ENCODE results near the gene SMPD4.
A peak's percentile ranks its signal among the peaks of the same experiment; 100 is the strongest.
"Not testable (repeated sequence)": the region's sequence is repeated elsewhere in the genome, so short reads cannot be mapped to it uniquely, and the experiment has no call there.

SMPD4 gene

GRCh38 chr2:130157825-130158514 lies 23.4 kb downstream of the SMPD4 start:
- Histone ChIP-seq H3K27ac (ENCODE audit: low read depth, low read length, poor library complexity, severe bottlenecking) (peak overlapping the region; percentile 90), H3K4me2 (ENCODE audit: low read length) (0 out of 2 replicates have a peak overlapping the region, but pooled peaks have one; percentile 5), H3K36me3 (ENCODE audit: insufficient read depth, low read length) (peaks cover 37% of the 10 kb centered on the region), H3K4me1 (ENCODE audit: insufficient read depth, low read length, severe bottlenecking) (peaks cover 21% of the 10 kb centered on the region)
- not testable (repeated sequence) for H3F3A ChIP-seq (ENCODE audit: insufficient read depth, low read length); H3K9ac ChIP-seq (ENCODE audit: low read length); H3K27me3 ChIP-seq (ENCODE audit: insufficient read depth, low read length); H3K4me3 ChIP-seq (ENCODE audit: low read depth, low read length, poor library complexity, severe bottlenecking); H3K79me2 ChIP-seq (ENCODE audit: insufficient read depth, low read length); H4K20me1 ChIP-seq (ENCODE audit: insufficient read depth, low read length); H3K9me3 ChIP-seq (ENCODE audit: low read length); H2AFZ ChIP-seq (ENCODE audit: low read length); H3K9me2 ChIP-seq (ENCODE audit: low read depth, low read length)
- TF ChIP-seq CTCF (IDR thresholded peaks at IDR 0.05; ENCODE audit: low read length), result peak; percentile 12; the same call in 1 of the 2 replicates

GRCh38 chr2:130157354-130157753 lies 24.0 kb downstream of the SMPD4 start:
- H3K9me3 ChIP-seq (ENCODE audit: low read length); H3K27me3 ChIP-seq (ENCODE audit: insufficient read depth, low read length); H4K20me1 ChIP-seq (ENCODE audit: insufficient read depth, low read length); H2AFZ ChIP-seq (ENCODE audit: low read length); H3F3A ChIP-seq (ENCODE audit: insufficient read depth, low read length); H3K79me2 ChIP-seq (ENCODE audit: insufficient read depth, low read length); H3K9ac ChIP-seq (ENCODE audit: low read length); H3K4me2 ChIP-seq (ENCODE audit: low read length); H3K9me2 ChIP-seq (ENCODE audit: low read depth, low read length); H3K4me3 ChIP-seq (ENCODE audit: low read depth, low read length, poor library complexity, severe bottlenecking): not testable (repeated sequence)
- Histone ChIP-seq H3K36me3 (ENCODE audit: insufficient read depth, low read length) (peaks cover 36% of the 10 kb centered on the region), H3K4me1 (ENCODE audit: insufficient read depth, low read length, severe bottlenecking) (peaks cover 21% of the 10 kb centered on the region), H3K27ac (ENCODE audit: low read depth, low read length, poor library complexity, severe bottlenecking) (peak overlapping the region; percentile 90)

GRCh38 chr2:130156624-130157004 lies 24.8 kb downstream of the SMPD4 start:
- Histone ChIP-seq H3K4me3 (ENCODE audit: low read depth, low read length, poor library complexity, severe bottlenecking) (no peak overlapping the region), H3K79me2 (ENCODE audit: insufficient read depth, low read length) (no peaks in the 10 kb centered on the region), H3K4me2 (ENCODE audit: low read length) (no peak overlapping the region), H3K27me3 (ENCODE audit: insufficient read depth, low read length) (no peaks in the 10 kb centered on the region), H3K9me2 (ENCODE audit: low read depth, low read length) (no peaks in the 10 kb centered on the region), H3K36me3 (ENCODE audit: insufficient read depth, low read length) (peaks cover 42% of the 10 kb centered on the region), H3K9ac (ENCODE audit: low read length) (no peak overlapping the region), H3F3A (ENCODE audit: insufficient read depth, low read length) (no peaks in the 10 kb centered on the region), H3K27ac (ENCODE audit: low read depth, low read length, poor library complexity, severe bottlenecking) (peak overlapping the region; percentile 90), H3K4me1 (ENCODE audit: insufficient read depth, low read length, severe bottlenecking) (peaks cover 21% of the 10 kb centered on the region), H4K20me1 (ENCODE audit: insufficient read depth, low read length) (no peaks in the 10 kb centered on the region), H2AFZ (ENCODE audit: low read length) (no peak overlapping the region), H3K9me3 (ENCODE audit: low read length) (no peaks in the 10 kb centered on the region)
- no peak for TF ChIP-seq CTCF (IDR thresholded peaks at IDR 0.05; ENCODE audit: low read length)
- no peak for TF ChIP-seq EZH2 (IDR thresholded peaks at IDR 0.05; ENCODE audit: borderline replicate concordance, low read length)

- H3K4me2 ChIP-seq (ENCODE audit: low read length); H3F3A ChIP-seq (ENCODE audit: insufficient read depth, low read length); H3K4me3 ChIP-seq (ENCODE audit: low read depth, low read length, poor library complexity, severe bottlenecking); H4K20me1 ChIP-seq (ENCODE audit: insufficient read depth, low read length); H3K9me3 ChIP-seq (ENCODE audit: low read length); H3K27me3 ChIP-seq (ENCODE audit: insufficient read depth, low read length); H3K79me2 ChIP-seq (ENCODE audit: insufficient read depth, low read length); H3K9me2 ChIP-seq (ENCODE audit: low read depth, low read length); H3K9ac ChIP-seq (ENCODE audit: low read length); H2AFZ ChIP-seq (ENCODE audit: low read length): not testable (repeated sequence)
- H3K4me1 ChIP-seq (ENCODE audit: insufficient read depth, low read length, severe bottlenecking), result peaks cover 21% of the 10 kb centered on the region
- H3K27ac ChIP-seq (ENCODE audit: low read depth, low read length, poor library complexity, severe bottlenecking), result peak overlapping the region; percentile 90
- TF ChIP-seq CTCF (IDR thresholded peaks at IDR 0.05; ENCODE audit: low read length), result peak; percentile 69
- H3K36me3 ChIP-seq (ENCODE audit: insufficient read depth, low read length), result peaks cover 42% of the 10 kb centered on the region
These were observed 25.3 kb downstream of the SMPD4 start for GRCh38 chr2:130155956-130156623.
